GM19239 (cell line): ENCODE results near the gene RNF212.

Experiments used
- DNase-seq: peaks from one replicate; pipeline ENCODE4 v3.0.0; 2011; ENCODE audit warnings: low spot score; ENCODE audit not compliant: insufficient read length
- FAIRE-seq: peaks from 2 replicates; lab custom pipeline; 2011; peaks lifted over from hg19 to GRCh38; lab: Jason Lieb, UNC

RNF212 gene

DNA sequence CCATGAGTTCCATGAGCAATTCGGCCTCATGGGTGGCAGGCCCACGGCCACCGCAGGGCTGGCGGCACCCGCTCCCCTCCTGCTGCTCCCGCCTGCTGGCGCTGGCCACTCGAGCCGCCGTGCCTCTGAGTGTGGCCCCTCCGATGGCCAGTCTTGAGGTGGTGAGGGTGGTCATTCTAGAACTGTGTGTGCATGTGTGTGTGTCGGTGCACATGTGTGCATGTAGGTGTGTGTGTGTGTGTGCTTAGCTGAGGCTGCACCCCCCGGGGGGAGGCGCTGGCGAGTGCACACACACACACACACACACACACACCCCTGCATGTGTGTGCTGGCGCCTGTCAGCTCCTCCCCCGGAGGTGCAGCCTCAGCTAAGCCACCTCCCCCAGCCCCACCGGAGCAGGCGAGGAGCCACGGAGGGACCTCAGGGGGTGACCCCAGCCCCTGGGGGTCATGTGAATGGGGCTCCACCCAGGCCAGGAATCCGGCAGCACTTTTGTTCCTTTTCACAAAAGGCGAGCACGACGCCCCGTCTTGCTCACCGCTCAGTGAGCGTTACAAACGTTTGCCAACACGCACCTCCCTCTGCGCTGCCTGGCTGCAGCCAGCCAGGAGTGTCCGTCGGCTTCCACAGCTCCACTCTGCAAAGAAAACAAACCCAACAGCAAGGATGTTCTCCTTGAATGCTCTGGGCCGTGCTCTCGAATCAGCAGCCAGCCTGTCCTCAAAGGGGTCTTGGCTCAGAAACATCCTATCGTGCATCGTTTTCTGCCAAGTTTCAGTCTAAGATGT lies 72.0 kb downstream of the RNF212 start:
- no peak for FAIRE-seq
- DNase-seq, result no peak

DNA sequence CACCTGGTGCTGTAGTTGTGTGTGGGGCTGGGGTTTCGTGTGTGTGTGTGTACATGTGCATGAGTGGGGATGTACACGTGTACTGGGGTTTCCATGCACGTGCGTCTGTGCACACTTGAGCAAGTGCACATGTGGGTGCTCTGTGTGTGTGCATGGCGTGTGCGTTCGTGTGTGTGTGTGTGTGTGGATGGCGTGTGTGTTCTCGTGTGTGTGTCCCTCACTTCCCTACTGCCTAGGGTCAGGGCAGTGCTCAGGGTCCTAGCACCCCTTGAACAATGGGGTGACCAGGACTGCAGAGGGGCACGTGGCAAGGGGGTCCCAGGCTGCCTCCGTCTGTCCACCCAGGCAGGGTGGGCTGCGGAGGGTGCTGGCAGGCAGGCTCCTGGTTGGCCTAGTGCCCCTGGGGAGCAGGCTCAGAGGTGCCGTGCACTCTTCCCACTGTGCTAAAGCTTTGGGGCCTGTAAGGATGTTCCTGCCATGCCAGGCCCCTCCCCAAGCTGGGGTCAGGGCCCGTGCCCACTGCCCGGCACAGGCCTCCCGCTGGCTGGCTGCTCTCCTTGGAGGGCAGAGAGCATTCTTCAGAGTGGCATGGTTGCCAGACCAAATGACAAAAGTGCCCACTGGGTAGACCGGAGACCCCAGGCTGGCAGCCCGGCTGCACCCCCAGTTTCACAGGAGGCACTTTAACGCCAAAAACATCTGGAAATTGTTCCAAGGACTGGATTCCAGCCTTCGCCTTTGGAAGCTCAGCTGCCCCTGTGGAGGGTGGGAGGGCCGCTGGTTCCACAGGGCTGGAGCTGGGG lies 72.8 kb downstream of the RNF212 start:
- FAIRE-seq, result no peak

DNA sequence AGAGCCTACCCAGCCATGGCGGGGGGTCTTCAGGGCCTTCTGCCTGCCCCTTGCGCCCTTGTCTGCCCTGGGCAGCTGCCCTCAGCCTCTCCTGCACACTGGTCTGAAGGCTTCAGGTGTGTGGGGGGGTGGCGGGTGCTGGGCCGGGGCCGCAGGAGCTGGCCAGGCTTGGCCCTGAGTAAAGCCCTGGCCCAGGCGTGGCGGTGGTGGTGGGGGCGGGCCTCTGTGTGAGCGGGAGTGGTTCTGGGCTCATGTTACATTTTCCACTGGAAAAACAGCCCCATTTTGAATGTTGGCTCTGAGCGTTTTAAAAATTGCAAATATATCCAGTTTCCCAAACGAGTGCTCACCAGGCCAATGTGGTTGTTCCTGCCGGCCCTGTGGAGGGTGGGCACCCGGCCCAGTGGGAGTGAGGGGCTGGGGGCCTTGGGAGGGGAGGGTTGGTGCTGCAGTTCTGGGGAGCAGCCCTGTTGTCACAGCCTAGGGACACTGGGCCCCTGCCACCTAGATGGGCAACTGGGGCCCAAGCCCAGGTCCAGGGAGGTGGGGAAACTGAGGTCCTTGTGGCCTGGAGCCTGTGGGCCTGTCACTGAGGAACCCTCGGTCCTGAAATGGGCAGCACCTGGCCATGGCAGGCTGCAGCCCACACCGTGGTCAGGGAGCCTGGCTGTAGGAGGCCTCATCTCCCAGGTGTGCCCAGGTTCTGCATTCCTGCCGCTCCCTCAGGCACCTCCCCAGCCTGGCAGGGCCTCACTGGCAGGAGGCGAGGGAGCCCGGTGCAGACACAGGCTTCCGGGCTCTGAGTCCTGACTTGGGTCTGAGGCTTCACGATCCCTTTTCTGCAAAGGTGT lies 73.6 kb downstream of the RNF212 start:
- no peak for FAIRE-seq
- no peak for DNase-seq

More for the DNA sequence above, 72.8 kb downstream of the RNF212 start:
- DNase-seq, result no peak

DNA sequence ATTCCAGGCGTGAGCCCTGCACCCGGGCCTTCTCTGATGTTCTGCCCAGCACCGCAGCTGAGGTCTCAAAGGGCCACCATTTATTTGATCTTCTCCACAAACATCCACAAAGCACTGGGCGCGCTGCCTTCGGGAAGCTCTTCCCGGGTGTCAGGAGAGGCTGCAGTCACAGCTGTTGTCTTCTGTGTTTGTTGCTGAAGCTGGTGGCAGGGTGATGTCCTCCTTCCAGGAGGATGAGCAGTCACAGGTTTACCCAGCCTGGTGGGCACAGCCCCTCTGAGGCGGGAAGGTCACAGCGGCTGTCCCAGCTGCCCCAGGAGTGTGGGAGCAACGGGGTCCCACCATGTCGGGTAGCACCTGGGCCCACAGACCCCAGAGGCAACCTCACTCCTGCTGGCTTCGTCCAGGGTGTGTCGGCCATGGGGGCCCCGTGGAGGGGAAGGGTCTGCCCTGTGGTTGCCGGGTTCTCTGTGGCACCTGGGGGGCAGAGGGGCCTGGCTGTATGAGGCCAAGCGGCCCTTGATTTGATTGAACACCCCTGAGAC lies 74.3 kb downstream of the RNF212 start:
- no peak for FAIRE-seq
- DNase-seq, result no peak

DNA sequence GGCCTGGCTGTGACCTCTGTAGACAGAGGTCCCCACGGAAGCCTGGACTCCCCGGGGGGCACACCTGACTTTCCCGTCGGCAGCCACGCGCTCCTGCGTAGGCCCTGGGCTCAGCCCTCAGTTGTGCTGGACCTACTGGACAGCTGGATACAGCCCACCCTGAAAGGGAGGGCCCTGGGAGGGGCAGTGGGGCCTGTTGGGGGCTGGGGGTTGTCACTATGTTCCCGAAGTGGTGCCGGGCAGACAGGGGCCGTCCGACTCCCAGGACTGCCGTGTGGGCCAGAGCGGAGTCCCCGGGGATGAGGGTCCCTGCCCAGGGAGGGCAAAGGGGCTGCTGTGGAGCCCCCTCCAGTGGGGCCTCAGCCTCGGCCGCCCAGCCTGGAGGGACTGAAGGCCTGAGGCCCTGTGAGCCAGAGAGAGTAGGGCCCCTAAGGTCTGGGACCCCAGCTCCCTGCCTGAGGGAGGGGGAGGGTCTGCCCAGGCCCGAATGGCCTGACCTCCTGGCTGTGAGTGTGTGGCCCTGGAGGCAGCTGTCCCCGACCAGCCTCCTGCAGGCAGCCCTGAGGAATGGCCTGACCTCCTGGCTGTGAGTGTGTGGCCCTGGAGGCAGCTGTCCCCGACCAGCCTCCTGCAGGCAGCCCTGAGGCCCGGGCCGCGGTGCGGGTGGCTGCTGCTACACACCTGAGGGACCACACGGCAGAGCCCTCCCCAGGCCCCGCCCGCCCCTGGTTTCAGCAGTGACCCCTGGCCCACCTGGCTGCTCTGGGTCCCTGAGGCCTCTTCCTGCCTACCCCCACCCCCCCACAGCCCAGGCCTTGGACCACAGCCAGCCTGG lies 76.2 kb downstream of the RNF212 start:
- FAIRE-seq (no peak), DNase-seq (no peak)

DNA sequence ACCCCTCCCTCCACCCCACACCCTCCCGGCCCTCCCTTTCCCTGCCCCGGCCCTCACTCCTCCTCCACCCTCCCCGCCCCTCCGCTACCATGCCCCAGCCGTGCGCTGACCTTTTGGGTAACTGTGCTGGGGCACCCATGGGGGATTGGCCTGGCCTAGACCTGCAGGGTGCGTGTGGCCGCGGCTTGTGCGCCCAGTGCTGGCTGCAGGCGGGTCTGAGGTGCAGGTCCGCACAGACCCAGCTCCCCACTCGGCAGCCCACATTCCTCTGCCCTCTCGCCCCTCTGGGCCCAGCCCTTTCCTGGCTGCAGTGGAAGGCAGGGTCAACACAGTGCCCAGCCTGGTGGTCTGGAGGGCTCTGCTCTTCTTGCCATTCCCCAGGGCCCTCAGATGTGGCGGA lies 77.3 kb downstream of the RNF212 start:
- DNase-seq (no peak), FAIRE-seq (no peak)

DNA sequence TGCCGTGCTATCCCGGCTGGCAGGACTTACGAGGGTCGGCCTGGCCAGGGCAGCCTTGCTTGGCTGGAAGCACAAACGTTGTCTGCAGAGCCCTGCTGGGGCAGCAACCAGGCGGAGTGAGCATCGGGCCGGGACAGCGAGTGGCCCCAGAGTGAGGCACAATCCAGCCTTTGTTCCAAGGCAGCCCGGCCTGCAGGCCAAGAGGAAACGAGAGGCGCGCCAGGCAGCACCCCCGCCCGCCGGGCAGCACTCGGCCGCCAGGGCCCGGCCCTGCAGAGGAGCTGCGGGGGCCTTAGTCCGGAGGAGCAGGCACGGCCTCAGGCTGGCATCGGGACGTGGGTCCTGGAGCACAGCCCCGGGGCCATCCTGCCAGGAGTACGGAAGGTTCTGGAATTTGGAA lies 77.9 kb downstream of the RNF212 start:
- DNase-seq, result no peak
- no peak for FAIRE-seq

DNA sequence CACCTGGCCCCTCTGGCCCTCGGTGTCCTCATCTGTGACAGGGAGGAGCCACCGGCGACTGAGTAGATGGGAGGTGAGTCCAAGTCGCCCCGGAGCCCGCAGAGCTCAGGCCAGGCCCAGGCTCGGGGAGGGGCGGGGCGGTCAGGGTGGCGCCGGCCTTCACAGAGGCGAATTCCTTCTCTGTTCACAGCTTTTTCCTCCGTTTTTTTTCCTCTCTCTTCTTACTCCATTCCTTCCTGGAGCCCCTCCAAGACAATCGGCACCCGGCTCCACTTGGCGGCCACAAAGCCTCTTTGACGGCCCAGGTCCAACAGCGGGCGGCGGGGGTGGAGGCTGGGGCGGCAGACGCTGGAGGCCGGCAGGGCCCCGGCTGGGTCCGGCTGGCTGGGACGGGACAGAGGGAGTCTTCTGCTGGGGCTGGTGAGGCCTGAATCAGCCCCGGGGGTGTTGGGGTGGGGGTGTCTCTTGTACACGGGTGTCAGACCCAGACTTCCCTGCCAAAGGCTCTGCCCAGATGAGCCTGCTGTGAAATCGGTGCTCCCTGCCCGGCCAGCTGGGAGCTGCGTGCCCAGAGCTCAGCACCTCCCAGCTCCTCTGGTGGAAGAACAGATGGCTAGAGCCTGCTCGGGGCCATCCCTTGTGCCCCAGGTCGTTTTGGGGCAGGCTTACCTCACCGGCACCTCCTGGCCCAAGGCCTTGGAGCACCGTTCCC lies 79.4 kb downstream of the RNF212 start:
- no peak for FAIRE-seq
- DNase-seq, result no peak

DNA sequence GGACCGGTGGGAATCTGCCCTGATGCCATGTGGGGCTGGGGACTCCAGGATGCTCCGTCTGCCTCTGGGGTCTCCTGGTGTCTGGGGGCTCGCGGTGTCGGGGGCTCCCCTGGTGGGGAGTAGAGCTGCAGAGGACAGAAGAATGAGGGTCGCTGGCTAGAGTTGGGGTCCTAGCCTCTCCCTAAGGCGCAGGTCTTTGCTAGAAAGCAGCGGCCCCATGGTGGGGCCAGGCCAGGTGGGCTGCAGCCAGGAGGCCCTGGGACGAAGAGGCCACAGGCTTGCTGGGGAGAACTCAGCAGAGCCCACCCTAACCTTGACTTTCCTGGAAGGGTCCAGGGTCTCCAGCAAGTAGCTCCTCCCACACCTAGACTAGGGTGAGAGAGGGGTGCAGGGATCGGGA lies 80.5 kb downstream of the RNF212 start:
- DNase-seq, result no peak
- FAIRE-seq, result no peak

DNA sequence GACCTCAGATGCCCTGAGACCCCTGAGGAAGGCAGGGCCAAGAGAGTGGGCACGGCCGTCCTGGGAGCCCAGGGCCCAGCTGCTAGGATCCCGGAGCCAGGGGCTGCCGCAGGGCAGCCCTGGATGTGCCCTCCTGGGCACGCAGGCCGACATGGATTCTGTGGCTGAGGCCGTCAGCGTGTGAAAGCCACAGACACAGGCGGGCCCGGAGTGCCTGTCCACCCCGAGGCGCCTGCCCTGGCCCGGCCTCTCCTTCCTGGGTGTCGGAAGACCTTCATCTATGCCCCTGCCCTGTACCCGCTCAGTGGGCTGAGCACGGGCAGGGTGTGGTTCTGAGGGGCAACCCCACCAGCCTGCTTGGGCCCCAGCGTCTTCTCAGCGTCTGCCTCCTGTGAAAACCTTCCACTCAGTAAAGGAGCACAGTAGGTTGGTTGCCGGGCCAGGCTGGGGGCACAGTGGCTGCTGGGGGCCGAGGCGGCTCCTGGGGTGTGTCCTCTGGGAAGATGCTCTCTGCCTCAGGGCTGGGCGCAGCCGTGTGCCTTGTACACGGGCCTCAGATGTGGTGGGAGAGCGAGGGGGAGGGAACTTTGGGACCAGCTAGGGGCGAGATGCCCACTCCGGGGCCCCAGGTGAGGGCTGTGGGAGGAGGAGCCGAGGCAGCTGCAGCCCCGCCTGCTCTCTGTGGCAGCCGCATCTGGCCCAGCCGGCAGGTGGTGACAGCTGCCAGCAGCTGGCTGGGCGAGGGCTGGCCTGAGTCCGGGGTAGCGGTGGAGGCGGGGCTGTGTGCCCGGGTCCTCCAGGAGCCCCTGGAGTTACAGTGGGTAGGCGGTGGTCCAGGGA lies 81.2 kb downstream of the RNF212 start:
- DNase-seq (no peak), FAIRE-seq (no peak)

DNA sequence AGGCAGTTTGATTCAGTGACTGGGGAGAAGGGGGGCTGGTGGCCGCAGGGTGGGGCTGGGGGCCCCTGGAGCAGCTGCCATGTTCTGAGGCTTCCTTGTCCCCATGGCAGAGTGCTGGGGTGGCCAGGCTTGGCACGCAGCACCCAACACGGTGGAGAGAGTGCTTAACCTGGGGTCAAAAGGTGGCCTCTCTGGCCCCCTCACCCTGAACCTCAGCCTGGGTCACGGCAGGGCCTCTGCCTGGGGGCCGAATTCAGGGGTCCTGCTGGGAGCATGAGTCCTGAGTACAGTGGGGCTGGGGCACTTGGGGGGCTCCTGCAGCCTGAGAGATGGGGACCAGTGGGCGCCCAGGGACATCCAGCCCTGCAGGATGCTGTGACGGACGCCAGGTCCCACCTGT lies 82.0 kb downstream of the RNF212 start:
- FAIRE-seq (no peak), DNase-seq (no peak)

DNA sequence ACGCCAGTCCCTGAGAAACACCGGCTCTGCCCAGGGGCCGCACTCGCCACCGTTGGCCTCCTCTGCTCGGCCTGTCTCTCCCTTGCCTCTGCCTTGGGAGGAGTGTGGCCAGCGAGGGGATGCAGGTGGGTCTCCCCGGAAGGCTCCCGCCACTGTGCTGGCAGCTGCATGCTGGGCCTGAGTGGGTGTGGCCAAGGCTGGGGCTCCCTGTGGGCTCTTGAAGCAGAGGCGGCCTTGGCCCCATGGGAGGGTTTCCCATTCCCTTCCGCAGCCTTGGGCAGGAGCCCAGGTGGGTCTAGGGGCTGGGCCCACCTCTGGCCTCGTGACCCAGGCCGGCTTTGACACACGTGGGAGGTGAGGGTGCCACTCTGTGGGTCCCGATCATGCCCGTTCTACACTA lies 82.8 kb downstream of the RNF212 start:
- DNase-seq (no peak), FAIRE-seq (no peak)

DNA sequence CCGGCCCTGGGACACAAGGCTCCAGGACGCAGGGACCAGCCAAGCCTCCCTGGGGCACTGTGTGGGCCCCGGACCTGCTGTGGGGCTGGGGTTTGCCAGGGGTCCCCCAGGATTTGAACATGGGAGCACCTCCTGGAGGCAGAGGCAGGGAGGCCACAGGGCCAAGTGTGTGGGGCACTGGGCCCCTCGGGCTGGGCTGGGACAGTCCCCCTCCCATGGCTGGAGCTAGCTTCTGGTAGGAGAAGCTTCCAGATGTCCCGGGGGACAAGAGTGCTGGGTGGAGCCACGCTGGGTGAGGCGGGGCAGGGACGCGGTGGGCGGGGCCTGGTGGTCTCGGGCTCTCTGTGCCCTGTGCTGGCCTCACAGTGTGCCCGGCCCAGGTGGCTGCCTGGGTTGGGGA lies 83.3 kb downstream of the RNF212 start:
- DNase-seq (no peak), FAIRE-seq (no peak)

DNA sequence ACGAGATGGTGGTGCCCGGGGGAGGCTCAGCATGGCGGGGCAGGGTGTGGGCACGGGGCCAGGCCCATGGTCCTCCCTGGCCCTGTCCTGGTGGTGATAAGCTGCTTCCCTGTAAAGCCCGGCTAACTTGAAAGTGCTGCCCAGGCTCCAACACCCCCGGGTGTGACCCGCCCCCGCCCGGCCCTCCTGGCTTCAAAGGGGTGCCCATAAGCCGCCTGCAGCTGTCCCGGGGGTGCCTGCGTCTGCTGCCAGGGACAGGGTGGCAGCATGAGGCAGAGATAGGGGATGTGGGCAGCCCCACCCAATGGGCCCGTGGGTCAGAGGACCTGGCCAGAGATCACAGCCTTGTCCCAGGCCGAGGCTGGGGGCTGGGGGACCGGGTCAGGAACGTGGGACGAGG lies 83.8 kb downstream of the RNF212 start:
- DNase-seq (no peak), FAIRE-seq (no peak)

DNA sequence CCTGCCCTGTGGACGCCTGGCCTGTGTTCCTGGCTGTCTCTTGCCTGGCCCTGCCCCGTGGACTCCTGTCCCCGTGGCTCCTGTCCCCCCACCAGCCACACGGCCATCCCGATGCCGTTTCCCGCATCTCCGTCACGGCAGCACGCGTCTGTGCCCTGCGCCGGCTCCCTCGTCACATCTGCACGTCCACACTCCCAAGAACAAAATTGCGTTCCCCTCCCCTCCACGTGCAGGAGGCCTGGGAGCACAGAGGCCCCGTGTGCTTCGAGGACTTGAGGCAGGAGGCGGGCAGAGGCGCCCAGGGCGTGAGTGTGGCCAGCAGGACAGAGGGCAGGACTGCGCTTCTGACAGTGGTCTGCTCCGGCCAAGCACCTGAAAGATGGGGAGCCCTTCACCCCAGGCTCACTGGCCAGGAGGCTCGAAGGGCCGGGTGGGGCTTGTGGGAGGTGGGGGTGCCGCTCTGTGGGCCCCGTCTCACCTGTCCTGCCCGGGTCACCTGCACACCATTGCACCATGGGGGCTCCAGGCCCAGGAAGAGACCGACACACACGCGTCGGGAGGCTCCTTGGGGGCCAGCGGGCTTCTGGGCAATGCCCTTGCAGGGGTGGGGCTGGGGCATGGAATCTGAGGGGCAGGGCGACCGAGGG lies 84.7 kb downstream of the RNF212 start:
- no peak for DNase-seq
- no peak for FAIRE-seq

DNA sequence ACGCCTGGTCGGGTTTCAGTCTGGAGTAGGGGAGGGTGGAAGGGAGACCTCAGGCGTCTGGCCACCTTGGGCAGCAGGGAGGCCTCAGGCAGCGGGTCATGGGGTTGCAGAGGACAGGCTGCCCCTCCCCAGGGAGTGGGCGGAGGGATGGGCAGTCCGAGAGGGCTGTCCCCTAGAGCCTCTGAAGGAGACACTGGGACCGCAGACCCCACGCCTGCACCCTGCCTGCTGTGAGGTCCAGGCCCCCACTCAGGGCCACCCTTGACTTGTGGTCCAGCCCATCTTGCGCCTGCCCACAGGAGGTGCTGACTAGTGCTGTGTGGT lies 85.5 kb downstream of the RNF212 start:
- DNase-seq (no peak), FAIRE-seq (no peak)

DNA sequence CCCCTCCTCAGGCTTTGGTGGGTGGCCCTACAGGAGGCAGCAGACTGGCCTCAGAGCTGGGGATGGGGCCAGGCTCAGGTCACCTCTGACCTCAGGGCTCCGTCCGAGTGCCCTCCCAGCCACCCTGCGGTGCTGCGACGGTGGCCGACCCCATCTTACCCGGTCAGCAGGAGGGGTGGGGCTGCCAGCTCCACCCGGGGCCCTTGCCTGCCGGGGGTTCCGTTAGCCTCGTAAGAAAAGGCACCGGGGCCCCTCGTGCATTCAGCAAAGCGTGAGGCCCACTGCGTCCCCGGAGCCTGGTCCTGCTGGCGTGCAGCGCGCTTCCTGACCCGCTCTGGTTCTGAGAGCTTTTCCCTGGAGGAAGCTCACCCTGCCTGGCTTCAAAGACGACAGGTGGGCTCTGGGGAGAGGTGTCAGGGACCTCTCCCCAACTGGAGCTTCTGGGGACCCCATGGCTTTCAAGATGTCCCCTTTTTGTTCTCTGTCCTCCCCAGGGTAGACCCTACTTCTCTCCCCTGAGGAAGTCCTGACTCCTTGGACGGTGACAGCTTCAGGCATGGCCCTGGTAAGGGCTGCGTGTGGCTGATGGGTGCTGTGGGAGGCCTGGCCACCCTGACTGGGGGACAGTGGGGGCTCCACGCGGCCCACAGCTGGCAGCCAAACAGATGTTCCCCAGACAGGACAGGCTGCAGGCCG lies 86.0 kb downstream of the RNF212 start:
- no peak for DNase-seq

More for the DNA sequence above, 86.0 kb downstream of the RNF212 start:
- no peak for FAIRE-seq
